Measurements from ENCODE around the gene MATN4.

DNA sequence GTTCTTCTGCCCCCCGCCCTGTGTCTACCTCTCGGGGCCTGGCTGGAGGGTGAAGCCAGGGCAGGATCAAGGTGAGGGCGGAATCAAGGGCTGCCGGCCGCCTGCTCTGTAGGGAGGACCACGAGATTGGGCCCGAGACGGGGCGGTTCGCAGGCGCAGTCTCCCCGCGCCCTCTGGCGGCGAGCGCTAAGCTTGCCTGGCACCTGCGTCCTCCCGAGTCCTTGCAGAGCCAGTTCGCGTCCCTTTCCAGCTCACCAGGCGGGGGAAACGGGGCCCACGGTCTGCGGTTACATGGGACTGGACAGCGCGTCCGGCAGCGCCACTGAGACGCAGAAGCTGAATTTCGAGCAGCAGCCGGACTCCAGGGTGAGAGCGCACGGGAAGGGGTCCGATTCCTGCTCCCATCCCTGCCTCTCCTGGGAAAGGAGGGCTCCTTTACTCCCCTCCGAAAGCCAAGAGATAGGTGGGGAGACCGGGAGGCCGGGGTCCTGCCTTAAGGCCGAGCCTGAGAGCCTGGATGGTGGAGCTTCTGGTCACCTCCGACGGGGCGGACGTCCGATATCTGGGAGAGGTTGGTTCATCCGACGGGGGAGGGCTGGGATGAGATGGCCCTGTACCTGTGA, 3.6 kb upstream of the MATN4 start:
- TF ChIP-seq CTCF (IDR thresholded peaks at IDR 0.05; ENCODE audit: insufficient read depth, low read length) (peak; percentile 58), POLR2AphosphoS5 (IDR thresholded peaks at IDR 0.05; ENCODE audit: low read depth) (no peak), GABPA (IDR thresholded peaks at IDR 0.05; ENCODE audit: low read depth) (no peak)
- TF ChIP-seq, protein P1, sequence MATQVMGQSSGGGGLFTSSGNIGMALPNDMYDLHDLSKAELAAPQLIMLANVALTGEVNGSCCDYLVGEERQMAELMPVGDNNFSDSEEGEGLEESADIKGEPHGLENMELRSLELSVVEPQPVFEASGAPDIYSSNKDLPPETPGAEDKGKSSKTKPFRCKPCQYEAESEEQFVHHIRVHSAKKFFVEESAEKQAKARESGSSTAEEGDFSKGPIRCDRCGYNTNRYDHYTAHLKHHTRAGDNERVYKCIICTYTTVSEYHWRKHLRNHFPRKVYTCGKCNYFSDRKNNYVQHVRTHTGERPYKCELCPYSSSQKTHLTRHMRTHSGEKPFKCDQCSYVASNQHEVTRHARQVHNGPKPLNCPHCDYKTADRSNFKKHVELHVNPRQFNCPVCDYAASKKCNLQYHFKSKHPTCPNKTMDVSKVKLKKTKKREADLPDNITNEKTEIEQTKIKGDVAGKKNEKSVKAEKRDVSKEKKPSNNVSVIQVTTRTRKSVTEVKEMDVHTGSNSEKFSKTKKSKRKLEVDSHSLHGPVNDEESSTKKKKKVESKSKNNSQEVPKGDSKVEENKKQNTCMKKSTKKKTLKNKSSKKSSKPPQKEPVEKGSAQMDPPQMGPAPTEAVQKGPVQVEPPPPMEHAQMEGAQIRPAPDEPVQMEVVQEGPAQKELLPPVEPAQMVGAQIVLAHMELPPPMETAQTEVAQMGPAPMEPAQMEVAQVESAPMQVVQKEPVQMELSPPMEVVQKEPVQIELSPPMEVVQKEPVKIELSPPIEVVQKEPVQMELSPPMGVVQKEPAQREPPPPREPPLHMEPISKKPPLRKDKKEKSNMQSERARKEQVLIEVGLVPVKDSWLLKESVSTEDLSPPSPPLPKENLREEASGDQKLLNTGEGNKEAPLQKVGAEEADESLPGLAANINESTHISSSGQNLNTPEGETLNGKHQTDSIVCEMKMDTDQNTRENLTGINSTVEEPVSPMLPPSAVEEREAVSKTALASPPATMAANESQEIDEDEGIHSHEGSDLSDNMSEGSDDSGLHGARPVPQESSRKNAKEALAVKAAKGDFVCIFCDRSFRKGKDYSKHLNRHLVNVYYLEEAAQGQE (IDR thresholded peaks at IDR 0.05; ENCODE audit: insufficient replicate concordance, low read depth): no peak
